ENCODE results near the gene HRAS. TPM values are rescaled to one million over a fixed set of nuclear protein-coding genes. Genes with fewer than 3 reads are reported as not detected.

The HRAS gene
- total RNA-seq, 2 experiments from 2014 or later = 45.1 to 52.5 TPM

DNA sequence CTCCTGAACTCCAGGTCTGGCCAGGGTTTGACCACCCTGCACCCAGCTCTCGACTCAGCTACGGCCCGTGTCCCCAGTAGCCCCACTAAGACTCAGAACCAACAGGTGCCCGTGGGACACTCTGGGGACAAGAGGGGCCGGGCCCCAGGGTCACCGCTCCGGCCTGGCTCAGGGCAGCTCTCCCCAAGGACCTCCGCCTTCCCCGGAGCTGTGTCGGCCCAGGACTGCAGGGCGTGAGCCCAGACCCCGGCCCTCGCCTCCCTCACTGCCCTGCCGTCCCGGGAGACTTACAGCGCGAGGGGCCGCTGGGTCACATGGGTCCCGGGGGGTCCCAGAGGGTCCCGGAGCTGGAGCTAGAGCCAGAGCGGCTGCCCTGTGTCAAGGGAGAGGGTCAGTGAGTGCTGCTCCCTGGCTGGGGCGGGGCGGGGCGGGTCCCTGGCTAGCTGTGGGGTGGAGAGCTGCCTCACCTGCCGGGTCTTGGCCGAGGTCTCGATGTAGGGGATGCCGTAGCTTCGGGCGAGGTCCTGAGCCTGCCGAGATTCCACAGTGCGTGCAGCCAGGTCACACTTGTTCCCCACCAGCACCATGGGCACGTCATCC, 2.3 kb downstream of the HRAS start:
- Mint-ChIP-seq H3K4me3 (no peak overlapping the region), H3K36me3 (ENCODE audit: low read depth) (peaks cover 13% of the 10 kb centered on the region), H3K9me3 (no peaks in the 10 kb centered on the region), H3K27me3 (no peaks in the 10 kb centered on the region), H3K4me1 (peaks cover 21% of the 10 kb centered on the region), H3K27ac (no peak overlapping the region)
- ChIA-PET POLR2A (interaction anchor here (0.6 to 1.3 kb wide), 3 partner anchors 15 to 128 kb away, joined by 3 to 4 read pairs (median 4); partner anchors contain the start of gene RNH1), CTCF (interaction anchor here (1.6 kb wide), 1 partner anchor 14 kb away, joined by 4 read pairs; no protein-coding TSS in a partner anchor)
- DNase-seq = no peak

DNA sequence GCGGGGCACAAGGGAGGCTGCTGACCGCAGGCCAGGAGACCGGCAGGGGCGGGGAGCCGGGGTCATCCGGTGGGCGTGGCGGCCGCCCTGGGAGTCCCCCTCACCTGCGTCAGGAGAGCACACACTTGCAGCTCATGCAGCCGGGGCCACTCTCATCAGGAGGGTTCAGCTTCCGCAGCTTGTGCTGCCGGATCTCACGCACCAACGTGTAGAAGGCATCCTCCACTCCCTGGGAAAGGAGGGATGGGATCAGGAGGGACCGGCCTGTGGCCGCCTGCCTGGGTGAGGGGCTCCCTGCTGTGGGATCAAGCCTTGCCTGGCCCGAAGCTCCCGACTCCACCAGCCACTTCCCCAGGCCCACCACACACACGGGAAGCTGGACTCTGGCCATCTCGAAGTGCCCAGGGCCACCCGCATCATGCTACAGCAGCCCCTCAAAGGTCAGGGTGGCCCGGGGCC, 2.8 kb downstream of the HRAS start:
- no peak overlapping the region for H3K4me3 Mint-ChIP-seq
- DNase-seq = no peak
- H3K36me3 Mint-ChIP-seq (ENCODE audit: low read depth) = peaks cover 13% of the 10 kb centered on the region
- no peaks in the 10 kb centered on the region for H3K27me3 Mint-ChIP-seq
- CTCF ChIA-PET = interaction anchor here (1.6 kb wide), 1 partner anchor 14 kb away, joined by 4 read pairs; no protein-coding TSS in a partner anchor
- peaks cover 16% of the 10 kb centered on the region for H3K4me1 Mint-ChIP-seq
- H3K27ac Mint-ChIP-seq = no peak overlapping the region
- H3K9me3 Mint-ChIP-seq = no peaks in the 10 kb centered on the region
- POLR2A ChIA-PET = interaction anchor here (0.6 to 1.3 kb wide), 4 partner anchors 14 to 193 kb away, joined by 3 to 4 read pairs (median 4); partner anchors contain the start of gene RNH1

DNA sequence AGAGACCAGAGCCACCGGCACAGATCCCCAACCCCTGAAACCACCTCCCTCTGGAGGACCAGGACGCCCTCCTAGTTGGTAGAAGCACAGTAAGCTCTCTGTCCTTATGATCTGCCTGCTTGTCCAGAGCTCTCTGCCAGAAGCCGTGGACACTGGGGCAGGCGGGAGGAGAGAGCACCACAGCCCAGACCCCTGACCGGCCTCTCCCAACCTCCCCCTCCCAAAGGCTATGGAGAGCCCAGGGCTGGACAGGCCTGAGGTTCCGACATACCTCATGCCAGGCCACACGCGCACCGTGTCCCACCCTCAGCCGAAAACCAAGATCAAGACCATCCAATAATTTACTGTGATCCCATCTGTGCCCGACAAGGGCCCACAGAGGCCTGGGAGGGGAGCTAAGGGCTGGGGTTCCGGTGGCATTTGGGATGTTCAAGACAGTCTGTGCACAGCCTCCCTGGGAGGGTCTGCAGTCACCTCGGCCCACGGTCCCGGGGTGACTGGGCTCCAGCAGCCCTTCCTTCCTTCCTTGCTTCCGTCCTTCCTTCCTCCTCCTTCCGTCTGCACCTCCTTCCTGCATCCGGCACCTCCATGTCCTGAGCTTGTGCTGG, 3.4 kb downstream of the HRAS start:
- CTCF ChIA-PET = interaction anchor here (1.6 kb wide), 1 partner anchor 13 kb away, joined by 4 read pairs; no protein-coding TSS in a partner anchor
- H3K27ac Mint-ChIP-seq = no peak overlapping the region
- peaks cover 12% of the 10 kb centered on the region for H3K4me1 Mint-ChIP-seq
- H3K36me3 Mint-ChIP-seq (ENCODE audit: low read depth) = peaks cover 13% of the 10 kb centered on the region
- POLR2A ChIA-PET = interaction anchor here (1.3 kb wide), 3 partner anchors 13 to 194 kb away, joined by 3 to 4 read pairs (median 4); partner anchors contain the start of gene RNH1
- no peak for DNase-seq
- H3K4me3 Mint-ChIP-seq = no peak overlapping the region
- no peaks in the 10 kb centered on the region for H3K27me3 Mint-ChIP-seq
- no peaks in the 10 kb centered on the region for H3K9me3 Mint-ChIP-seq

DNA sequence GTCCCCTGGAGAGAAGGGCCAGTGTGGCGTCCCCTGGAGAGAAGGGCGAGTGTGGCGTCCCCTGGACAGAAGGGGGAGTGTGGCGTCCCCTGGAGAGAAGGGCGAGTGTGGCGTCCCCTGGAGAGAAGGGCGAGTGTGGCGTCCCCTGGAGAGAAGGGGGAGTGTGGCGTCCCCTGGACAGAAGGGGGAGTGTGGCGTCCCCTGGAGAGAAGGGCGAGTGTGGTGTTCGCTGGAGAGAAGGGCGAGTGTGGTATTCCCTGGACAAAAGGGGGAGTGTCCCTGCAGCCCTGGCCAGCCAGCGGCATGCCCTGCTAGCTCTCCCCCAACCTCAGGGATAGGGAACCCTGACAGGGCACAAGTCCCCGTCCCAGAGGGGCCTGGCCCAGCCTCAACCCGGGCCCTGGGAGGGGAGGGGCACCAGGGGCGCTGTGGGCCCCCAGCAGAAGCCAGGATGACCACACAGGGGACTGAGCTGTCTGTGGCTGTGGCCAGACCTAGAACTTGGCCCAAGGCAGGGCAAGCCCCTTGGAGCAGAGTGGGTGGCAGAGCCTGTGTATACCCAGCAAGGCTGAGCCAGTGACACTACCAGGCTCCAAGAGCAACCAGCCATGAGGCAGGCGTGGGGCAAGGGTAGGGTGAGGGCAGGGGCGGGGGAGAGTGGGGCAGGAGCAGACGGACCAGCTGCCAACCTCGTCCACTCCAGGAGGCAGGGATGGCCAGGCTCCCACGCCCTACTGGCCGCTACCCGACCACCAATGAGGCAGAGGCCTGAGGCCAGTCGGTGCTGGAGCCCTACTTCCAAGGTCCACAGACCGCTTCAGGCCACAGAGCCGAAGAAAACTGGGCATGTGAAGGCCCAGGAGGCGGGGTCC, 4.2 kb downstream of the HRAS start:
- Mint-ChIP-seq H3K9me3 (no peaks in the 10 kb centered on the region), H3K27me3 (no peaks in the 10 kb centered on the region), H3K36me3 (ENCODE audit: low read depth) (peaks cover 13% of the 10 kb centered on the region), H3K4me3 (no peak overlapping the region), H3K4me1 (peaks cover 8% of the 10 kb centered on the region), H3K27ac (no peak overlapping the region)
- CTCF ChIA-PET = no interaction called here
- POLR2A ChIA-PET = interaction anchor here (1.3 kb wide), 1 partner anchor 195 kb away, joined by 3 read pairs; no protein-coding TSS in a partner anchor
- DNase-seq = no peak

DNA sequence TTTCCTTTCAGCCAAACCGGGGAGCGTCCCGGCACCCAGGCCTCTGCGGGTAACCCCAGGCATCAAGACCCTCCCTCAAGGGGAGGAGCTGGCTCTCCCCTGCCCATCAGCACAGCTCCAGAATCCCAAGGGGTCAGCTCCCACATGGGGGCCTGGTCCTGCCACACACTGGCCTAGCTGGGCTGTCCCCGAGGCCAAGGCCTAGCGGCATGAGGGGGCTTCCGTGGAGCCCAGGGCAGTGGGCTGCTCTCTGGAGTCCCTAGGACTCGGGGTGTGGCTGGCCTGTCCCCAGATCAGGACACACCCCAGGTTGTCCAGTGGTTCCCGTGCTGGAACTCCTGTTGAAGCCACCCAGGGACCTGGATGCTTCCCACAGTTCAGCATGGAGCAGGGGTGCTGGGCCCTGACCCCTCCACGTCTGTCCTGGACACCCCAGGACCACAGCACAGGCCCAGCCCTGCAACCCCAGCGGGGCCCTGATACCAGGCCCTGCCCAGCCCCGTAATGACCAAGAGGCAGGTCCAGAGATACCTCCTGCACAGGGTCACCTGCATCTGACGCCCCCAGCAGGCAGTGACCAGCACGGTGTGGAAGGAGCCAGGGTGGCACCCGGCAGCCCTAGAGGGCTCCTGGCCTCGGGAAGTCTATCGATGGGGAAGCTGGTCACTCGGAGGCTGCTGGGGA, 5.5 kb downstream of the HRAS start:
- Mint-ChIP-seq H3K36me3 (ENCODE audit: low read depth) (peaks cover 13% of the 10 kb centered on the region), H3K9me3 (no peaks in the 10 kb centered on the region), H3K27ac (no peak overlapping the region), H3K4me1 (peaks cover 7% of the 10 kb centered on the region), H3K27me3 (no peaks in the 10 kb centered on the region), H3K4me3 (no peak overlapping the region)
- POLR2A ChIA-PET = no interaction called here
- no peak for DNase-seq
- CTCF ChIA-PET = no interaction called here

DNA sequence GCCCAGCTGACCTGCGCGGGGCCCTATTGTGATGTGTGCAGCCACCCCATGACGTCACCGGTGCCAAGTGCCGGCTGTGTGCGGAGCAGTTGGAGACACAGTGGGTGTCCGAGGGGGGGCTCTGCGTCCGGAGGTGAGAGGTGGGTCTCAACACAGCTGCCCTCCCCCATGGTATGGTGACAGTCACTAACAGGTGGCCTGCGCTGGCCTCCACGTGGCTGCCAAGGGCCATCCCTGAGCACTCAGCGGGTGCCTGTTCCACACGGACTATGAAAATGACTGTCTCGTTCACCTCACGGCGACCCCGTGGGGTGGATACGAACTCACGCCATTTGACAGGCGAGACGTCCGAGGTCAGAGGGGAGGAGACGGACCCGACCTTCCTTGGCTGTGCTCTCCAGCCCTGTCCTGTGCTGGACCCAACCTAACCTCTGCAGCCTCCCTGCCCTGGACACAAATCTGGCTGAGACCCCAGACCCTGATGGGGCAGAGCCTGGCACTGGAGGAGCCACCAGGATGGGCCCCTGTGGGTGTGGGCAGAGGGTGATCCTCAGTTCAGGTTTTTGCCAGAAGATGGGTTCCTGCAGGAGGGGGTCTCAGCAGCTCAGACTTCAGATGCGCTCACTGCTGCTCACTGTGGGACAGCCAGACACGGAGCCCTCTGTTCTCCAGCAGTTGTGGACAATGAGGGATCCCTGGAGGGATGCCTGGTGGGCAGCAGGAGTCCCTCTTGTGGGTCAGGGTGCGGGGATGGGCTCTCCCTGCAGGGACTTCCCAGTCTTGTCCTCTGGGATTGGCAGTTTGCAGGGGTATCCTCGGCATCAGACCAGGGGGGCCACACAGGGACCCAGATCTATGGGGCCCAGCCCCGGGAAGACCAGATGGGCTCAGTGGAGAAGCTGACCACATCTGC, 6.3 kb downstream of the HRAS start:
- ChIA-PET CTCF (no interaction called here), POLR2A (no interaction called here)
- H3K4me3 Mint-ChIP-seq = no peak overlapping the region
- H3K4me1 Mint-ChIP-seq = peaks cover 6% of the 10 kb centered on the region
- no peak for DNase-seq
- H3K9me3 Mint-ChIP-seq = no peaks in the 10 kb centered on the region
- no peaks in the 10 kb centered on the region for H3K27me3 Mint-ChIP-seq
- H3K27ac Mint-ChIP-seq = no peak overlapping the region
- H3K36me3 Mint-ChIP-seq (ENCODE audit: low read depth) = peaks cover 13% of the 10 kb centered on the region

DNA sequence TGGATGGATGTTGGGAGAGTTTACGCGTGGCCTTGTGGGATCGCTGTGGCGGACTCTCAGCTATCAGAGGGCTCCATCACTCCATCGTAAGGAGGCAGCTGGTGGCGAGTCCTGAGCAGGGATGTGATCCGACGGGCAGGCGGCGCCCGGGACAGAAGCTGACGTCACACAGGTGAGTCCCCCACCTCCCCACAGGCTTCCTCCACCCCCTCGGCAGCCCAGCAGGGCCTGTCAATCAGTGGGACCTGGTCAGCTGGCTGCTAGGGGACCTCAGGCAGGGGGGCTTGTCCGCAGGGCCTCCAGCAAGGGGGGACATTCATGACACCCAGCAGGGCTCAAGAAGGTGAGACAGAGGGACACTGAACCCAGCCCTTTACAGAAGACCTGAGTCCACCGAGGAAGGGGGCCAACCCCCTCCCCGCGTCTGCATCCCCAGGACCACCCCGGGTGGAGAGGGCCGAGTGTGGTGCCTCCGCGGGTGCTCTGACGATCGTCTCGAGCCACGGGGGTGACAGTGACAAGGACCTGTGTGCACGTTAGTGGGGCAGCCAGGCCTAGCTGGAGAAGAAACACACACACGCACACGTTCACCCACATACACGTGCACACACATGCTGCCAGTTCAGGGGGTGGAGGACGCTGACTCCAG, 7.1 kb downstream of the HRAS start:
- H3K36me3 Mint-ChIP-seq (ENCODE audit: low read depth) = peaks cover 11% of the 10 kb centered on the region
- H3K4me3 Mint-ChIP-seq = no peak overlapping the region
- CTCF ChIA-PET = no interaction called here
- no peak overlapping the region for H3K27ac Mint-ChIP-seq
- no peaks in the 10 kb centered on the region for H3K9me3 Mint-ChIP-seq
- no peak for DNase-seq
- POLR2A ChIA-PET = no interaction called here
- peaks cover 2% of the 10 kb centered on the region for H3K4me1 Mint-ChIP-seq
- H3K27me3 Mint-ChIP-seq = no peaks in the 10 kb centered on the region

DNA sequence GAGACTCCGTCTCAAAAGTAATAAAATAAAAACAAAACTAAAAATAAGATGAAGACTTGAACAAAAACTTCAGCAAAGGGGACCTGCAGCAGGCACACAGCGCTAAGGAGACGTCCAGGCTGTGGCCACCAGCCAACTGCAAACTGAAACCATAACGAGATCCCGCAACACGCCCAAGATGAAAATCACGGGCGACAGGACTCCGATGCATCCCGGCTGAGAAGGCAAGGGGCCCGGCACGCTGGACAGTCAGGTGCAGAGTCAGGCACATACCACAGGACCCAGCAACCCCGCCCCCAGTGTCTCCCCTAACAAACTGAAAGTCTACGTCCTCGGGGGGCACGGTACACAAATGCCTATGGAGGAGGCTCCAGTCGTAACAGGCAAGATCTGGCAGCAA, 9.2 kb downstream of the HRAS start:
- Mint-ChIP-seq H3K27ac (no peak overlapping the region), H3K9me3 (no peaks in the 10 kb centered on the region), H3K27me3 (no peaks in the 10 kb centered on the region), H3K4me3 (no peak overlapping the region), H3K4me1 (no peaks in the 10 kb centered on the region), H3K36me3 (ENCODE audit: low read depth) (peaks cover 3% of the 10 kb centered on the region)
- ChIA-PET POLR2A (no interaction called here), CTCF (no interaction called here)
- DNase-seq = no peak

DNA sequence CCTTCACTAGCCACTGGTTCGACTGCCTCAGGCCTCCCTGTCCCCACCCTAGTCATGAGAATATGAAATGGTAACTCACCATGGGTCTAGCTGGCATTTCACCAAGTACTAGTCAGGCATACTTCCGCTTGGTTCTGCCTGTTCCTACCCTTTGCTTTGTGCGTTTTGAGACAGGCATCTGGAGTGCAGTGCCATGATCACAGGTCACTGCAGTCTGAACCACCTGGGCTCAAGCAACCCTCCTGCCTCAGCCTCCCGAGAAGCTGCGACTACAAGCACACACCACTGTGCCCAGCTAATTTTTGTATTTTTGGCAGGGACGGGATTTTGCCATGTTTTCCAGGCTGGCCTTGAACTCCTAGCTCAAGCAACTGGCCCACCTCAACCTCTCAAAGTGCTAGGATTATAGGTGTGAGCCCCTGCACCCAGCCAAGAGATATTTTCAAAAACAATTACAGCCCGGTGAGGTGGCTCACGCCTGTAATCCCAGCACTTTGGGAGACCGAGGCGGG, 14.1 kb downstream of the HRAS start:
- H3K27ac Mint-ChIP-seq = no peak overlapping the region
- H3K4me3 Mint-ChIP-seq = no peak overlapping the region
- no peaks in the 10 kb centered on the region for H3K27me3 Mint-ChIP-seq
- peaks cover 13% of the 10 kb centered on the region for H3K4me1 Mint-ChIP-seq
- DNase-seq = no peak
- CTCF ChIA-PET = interaction anchor here (0.8 to 1.0 kb wide), 2 partner anchors 13 to 15 kb away, joined by 3 read pairs; no protein-coding TSS in a partner anchor
- POLR2A ChIA-PET = interaction anchor here (0.7 to 1.0 kb wide), 2 partner anchors 15 to 56 kb away, joined by 3 read pairs; no protein-coding TSS in a partner anchor
- H3K36me3 Mint-ChIP-seq (ENCODE audit: low read depth) = peaks cover 12% of the 10 kb centered on the region
- H3K9me3 Mint-ChIP-seq = peaks cover 3% of the 10 kb centered on the region

DNA sequence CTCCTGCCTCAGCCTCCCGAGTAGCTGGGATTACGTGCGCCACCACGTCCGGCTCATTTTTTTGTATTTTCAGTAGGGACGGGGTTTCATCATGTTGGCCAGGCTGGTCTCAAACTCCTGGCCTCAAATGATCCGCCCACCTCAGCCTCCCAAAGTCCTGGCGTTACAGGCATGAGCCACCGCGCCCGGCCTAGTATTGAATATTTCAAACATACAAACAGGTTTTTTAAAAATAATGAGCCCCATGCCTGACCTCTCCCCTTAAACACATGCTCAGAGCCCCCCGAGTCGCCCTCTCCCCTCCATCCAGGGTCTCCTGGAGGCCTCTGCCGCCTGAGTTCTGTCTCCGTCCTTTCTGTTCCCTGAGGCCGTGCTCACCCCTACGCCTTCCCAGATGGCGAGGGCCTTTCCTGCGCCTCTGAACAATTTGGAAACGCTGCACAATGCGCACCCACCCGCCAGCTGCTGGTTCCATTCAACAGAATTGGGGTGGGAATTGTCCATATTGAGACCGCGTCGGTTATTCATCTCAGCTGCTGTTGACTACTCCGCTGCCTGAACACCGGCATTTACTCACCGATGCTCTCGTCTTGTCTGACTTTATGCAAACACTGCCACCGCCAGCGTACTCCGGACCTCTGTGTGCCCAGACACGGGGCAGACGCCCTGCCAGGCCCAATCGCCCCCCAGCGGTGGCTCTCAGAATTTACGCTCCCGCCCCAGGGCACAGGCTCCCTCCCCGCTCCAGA, 14.8 kb downstream of the HRAS start:
- Mint-ChIP-seq H3K27me3 (no peaks in the 10 kb centered on the region), H3K9me3 (peaks cover 3% of the 10 kb centered on the region), H3K36me3 (ENCODE audit: low read depth) (peaks cover 15% of the 10 kb centered on the region), H3K4me1 (peaks cover 13% of the 10 kb centered on the region), H3K4me3 (no peak overlapping the region), H3K27ac (no peak overlapping the region)
- ChIA-PET CTCF (interaction anchor here (0.6 to 1.0 kb wide), 3 partner anchors 15 to 200 kb away, joined by 3 read pairs; no protein-coding TSS in a partner anchor), POLR2A (interaction anchor here (1.0 kb wide), 1 partner anchor 57 kb away, joined by 3 read pairs; no protein-coding TSS in a partner anchor)
- no peak for DNase-seq
